ENCODE data around the gene BTBD2. TPM values are rescaled to one million over a fixed set of nuclear protein-coding genes. Genes with fewer than 3 reads are reported as not detected.

The BTBD2 gene
- total and polyA plus RNA-seq, 4 donors = 45.6 to 183 (median 111) TPM

DNA sequence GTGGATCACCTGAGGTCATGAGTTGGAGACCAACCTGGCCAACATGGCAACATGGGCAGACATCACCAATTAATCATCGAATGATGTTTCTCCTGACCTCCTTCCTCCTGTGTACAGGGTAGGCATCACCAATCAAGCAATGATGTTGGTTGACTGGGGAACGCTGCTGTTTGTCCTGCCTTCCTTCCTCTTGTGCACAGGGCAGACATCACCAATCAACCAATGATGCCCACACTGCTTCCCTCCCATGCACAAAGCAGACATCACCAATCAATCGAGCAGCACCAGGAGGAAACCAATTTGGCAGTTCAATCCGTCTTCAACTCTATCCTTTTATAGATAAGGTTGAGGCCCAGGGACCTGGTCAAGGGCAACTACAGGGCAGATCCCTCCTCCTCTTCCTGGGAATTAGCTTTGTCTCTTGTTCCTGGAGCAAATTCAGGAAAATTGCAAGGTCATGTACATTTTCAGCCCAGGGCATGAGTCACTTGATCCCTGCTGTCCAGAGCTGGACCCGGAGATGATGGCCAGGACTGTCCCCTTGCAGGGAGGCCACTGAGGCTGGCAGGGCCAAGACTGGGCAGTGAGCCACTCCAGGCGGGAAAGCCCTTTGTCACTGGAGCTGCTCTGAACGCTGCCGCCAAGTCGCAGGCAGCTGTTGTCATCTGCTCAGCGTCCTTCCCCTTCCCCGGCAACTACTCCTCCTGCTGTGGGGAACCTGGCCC, 79.9 kb downstream of the BTBD2 start:
- peaks cover 20% of the 10 kb centered on the region for H3K4me1 ChIP-seq (ENCODE audit: control insufficient read depth, insufficient read depth, low read length)
- 34% methylated on average over 10 of the region's 11 CpGs for WGBS (ENCODE audit: insufficient coverage)
- H3K36me3 ChIP-seq (ENCODE audit: control insufficient read depth, insufficient read depth, low read length) = peaks cover 9% of the 10 kb centered on the region
- no peak overlapping the region for H3K4me3 ChIP-seq (ENCODE audit: low read depth, low read length)
- H3K27ac ChIP-seq (ENCODE audit: low read depth, low read length) = peak overlapping the region; percentile 61
- DNase-seq (ENCODE audit: low read depth in 4 of 6, low spot score in 6 of 6) = peak in 2 of 6 donors; percentile 11 to 56
- H3K27me3 ChIP-seq (ENCODE audit: control insufficient read depth, insufficient read depth, low read length) = no peaks in the 10 kb centered on the region
- H3K9me3 ChIP-seq (ENCODE audit: control insufficient read depth, insufficient read depth, low read length) = no peaks in the 10 kb centered on the region

Small RNAs within 50 kb of the gene (small RNA-seq; reads per million reads assigned to genes)
- gene AC007136.1 (ENCODE audit: low replicate concordance) = not detected

Other genes starting within 250 kb of the BTBD2 start
- 1 to 10 TPM; 1.1 to 2.1 TPM for gene ATP8B3, start 203.4 kb downstream of the BTBD2 start, total RNA-seq
- gene ATP8B3, start 203.4 kb downstream of the BTBD2 start, polyA plus RNA-seq (ENCODE audit: insufficient read length in 2 of 2) = 1 to 10 TPM; 1.0 to 1.7 TPM
- gene REXO1, start 167.2 kb downstream of the BTBD2 start, total RNA-seq = 10 to 100 TPM in 1 of 2 donors, 1 to 10 TPM in 1; 5.7 to 10.9 TPM
- 10 to 100 TPM; 27.2 to 41.8 TPM for gene REXO1, start 167.2 kb downstream of the BTBD2 start, polyA plus RNA-seq (ENCODE audit: insufficient read length in 2 of 2)
- gene KLF16, start 152.1 kb downstream of the BTBD2 start, total RNA-seq = 1 to 10 TPM; 1.8 to 4.8 TPM
- gene KLF16, start 152.1 kb downstream of the BTBD2 start, polyA plus RNA-seq (ENCODE audit: insufficient read length in 2 of 2) = 10 to 100 TPM in 1 of 2 donors, 1 to 10 TPM in 1; 9.8 to 13.4 TPM
- 100 to 1,000 TPM in 1 of 2 donors, 10 to 100 TPM in 1; 53.5 to 103 TPM for gene ABHD17A, start 130.2 kb downstream of the BTBD2 start, total RNA-seq
- gene ABHD17A, start 130.2 kb downstream of the BTBD2 start, polyA plus RNA-seq (ENCODE audit: insufficient read length in 2 of 2) = 100 to 1,000 TPM; 141 TPM
- gene ADAT3, start 110.3 kb downstream of the BTBD2 start, total RNA-seq = 1 to 10 TPM; 1.5 to 3.0 TPM
- gene ADAT3, start 110.3 kb downstream of the BTBD2 start, polyA plus RNA-seq (ENCODE audit: insufficient read length in 2 of 2) = 1 to 10 TPM; 5.8 to 7.9 TPM
- 10 to 100 TPM; 25.2 to 38.1 TPM for gene SCAMP4, start 110.3 kb downstream of the BTBD2 start, total RNA-seq
- gene SCAMP4, start 110.3 kb downstream of the BTBD2 start, polyA plus RNA-seq (ENCODE audit: insufficient read length in 2 of 2) = 100 to 1,000 TPM in 1 of 2 donors, 10 to 100 TPM in 1; 95.1 to 112 TPM
- 10 to 100 TPM; 27.8 to 53.4 TPM for gene CSNK1G2, start 74.5 kb downstream of the BTBD2 start, total RNA-seq
- gene CSNK1G2, start 74.5 kb downstream of the BTBD2 start, polyA plus RNA-seq (ENCODE audit: insufficient read length in 2 of 2) = 10 to 100 TPM; 54.4 to 65.6 TPM
- gene MKNK2, start 35.5 kb upstream of the BTBD2 start, total RNA-seq = 10 to 100 TPM; 22.2 to 61.2 TPM
- gene MKNK2, start 35.5 kb upstream of the BTBD2 start, polyA plus RNA-seq (ENCODE audit: insufficient read length in 2 of 2) = 10 to 100 TPM; 54.4 to 66.0 TPM
- 10 to 100 TPM; 13.3 to 15.1 TPM for gene MOB3A, start 80.6 kb upstream of the BTBD2 start, total RNA-seq
- gene MOB3A, start 80.6 kb upstream of the BTBD2 start, polyA plus RNA-seq (ENCODE audit: insufficient read length in 2 of 2) = 10 to 100 TPM; 30.8 to 39.4 TPM
- 10 to 100 TPM in 1 of 2 donors, 1 to 10 TPM in 1; 7.2 to 14.9 TPM for gene IZUMO4, start 81.2 kb upstream of the BTBD2 start, total RNA-seq
- gene IZUMO4, start 81.2 kb upstream of the BTBD2 start, polyA plus RNA-seq (ENCODE audit: insufficient read length in 2 of 2) = 10 to 100 TPM; 17.3 to 20.3 TPM
- 10 to 100 TPM; 65.1 to 70.6 TPM for gene AP3D1, start 135.9 kb upstream of the BTBD2 start, total RNA-seq
- gene AP3D1, start 135.9 kb upstream of the BTBD2 start, polyA plus RNA-seq (ENCODE audit: insufficient read length in 2 of 2) = 100 to 1,000 TPM; 156 to 165 TPM
- gene DOT1L, start 148.2 kb upstream of the BTBD2 start, total RNA-seq = 1 to 10 TPM; 5.3 to 8.2 TPM
- 10 to 100 TPM; 40.3 to 45.3 TPM for gene DOT1L, start 148.2 kb upstream of the BTBD2 start, polyA plus RNA-seq (ENCODE audit: insufficient read length in 2 of 2)
- gene PLEKHJ1, start 220.6 kb upstream of the BTBD2 start, total RNA-seq = 10 to 100 TPM; 46.5 to 70.9 TPM
- 100 to 1,000 TPM in 1 of 2 donors, 10 to 100 TPM in 1; 97.5 to 106 TPM for gene PLEKHJ1, start 220.6 kb upstream of the BTBD2 start, polyA plus RNA-seq (ENCODE audit: insufficient read length in 2 of 2)
- 10 to 100 TPM; 29.2 to 32.2 TPM for gene SF3A2, start 221.1 kb upstream of the BTBD2 start, total RNA-seq
- gene SF3A2, start 221.1 kb upstream of the BTBD2 start, polyA plus RNA-seq (ENCODE audit: insufficient read length in 2 of 2) = 10 to 100 TPM; 80.5 to 97.8 TPM
- gene AMH, start 233.6 kb upstream of the BTBD2 start, total RNA-seq = 1 to 10 TPM; 2.8 to 3.3 TPM
- 10 to 100 TPM in 1 of 2 donors, 1 to 10 TPM in 1; 3.9 to 12.3 TPM for gene AMH, start 233.6 kb upstream of the BTBD2 start, polyA plus RNA-seq (ENCODE audit: insufficient read length in 2 of 2)
- under 1 TPM; 0.33 to 0.69 TPM for gene JSRP1, start 240.7 kb upstream of the BTBD2 start, total RNA-seq
- under 1 TPM; 0.74 to 0.90 TPM for gene JSRP1, start 240.7 kb upstream of the BTBD2 start, polyA plus RNA-seq (ENCODE audit: insufficient read length in 2 of 2)